NCI-H2081 (cell line): ENCODE data around the gene AGO3.
"Not testable (repeated sequence)": the region's sequence is repeated elsewhere in the genome, so short reads cannot be mapped to it uniquely, and the experiment has no call there.

Source experiments
- DNase-seq, 2 experiments: peaks; one replicate each; lab custom pipeline; 2025; lab: John Stamatoyannopoulos, UW

AGO3 gene

GRCh38 chr1:35930593-35931445 lies at the start of gene AGO3:
AGO3 (plus strand) TSS chr1:35931105; CDS start chr1:35931427, 322 bp downstream.
- DNase-seq = peak; percentile 96 to 97

GRCh38 chr1:35881850-35882273 lies 49.0 kb upstream of the AGO3 start:
- DNase-seq = no peak

- DNase-seq = no peak
Observed at GRCh38 chr1:35882586-35882944, 48.3 kb upstream of the AGO3 start.

- peak; percentile 96 to 97 for DNase-seq
Observed at GRCh38 chr1:35882945-35883634, 47.8 kb upstream of the AGO3 start, which contains the start of gene AGO1. AGO1 (plus strand) TSS chr1:35883209; CDS start chr1:35883422, 213 bp downstream.

GRCh38 chr1:35883635-35884101 lies 47.2 kb upstream of the AGO3 start:
- peak; percentile 73 to 83 for DNase-seq

GRCh38 chr1:35884934-35885333 lies 46.0 kb upstream of the AGO3 start:
- no peak for DNase-seq

- DNase-seq = no peak
Observed at GRCh38 chr1:35885961-35886558, 44.8 kb upstream of the AGO3 start.

- DNase-seq = peak; percentile 12 to 40
Observed at GRCh38 chr1:35886577-35887431, 44.1 kb upstream of the AGO3 start.

GRCh38 chr1:35887508-35887907 lies 43.4 kb upstream of the AGO3 start:
- no peak for DNase-seq

GRCh38 chr1:35888255-35888654 lies 42.6 kb upstream of the AGO3 start:
- no peak for DNase-seq

GRCh38 chr1:35888981-35889380 lies 41.9 kb upstream of the AGO3 start:
- DNase-seq = not testable (repeated sequence)

GRCh38 chr1:35893051-35893879 lies 37.6 kb upstream of the AGO3 start:
- DNase-seq = no peak

- DNase-seq = no peak
Observed at GRCh38 chr1:35894183-35894582, 36.7 kb upstream of the AGO3 start.

- no peak for DNase-seq
Observed at GRCh38 chr1:35894656-35895055, 36.2 kb upstream of the AGO3 start.

GRCh38 chr1:35899941-35900340 lies 31.0 kb upstream of the AGO3 start:
- DNase-seq = no peak

GRCh38 chr1:35901235-35901634 lies 29.7 kb upstream of the AGO3 start:
- DNase-seq = no peak

- no peak for DNase-seq
Observed at GRCh38 chr1:35902671-35903070, 28.2 kb upstream of the AGO3 start.

- DNase-seq = no peak
Observed at GRCh38 chr1:35914717-35915116, 16.2 kb upstream of the AGO3 start.

- no peak for DNase-seq
Observed at GRCh38 chr1:35915693-35916092, 15.2 kb upstream of the AGO3 start.

- no peak for DNase-seq
Observed at GRCh38 chr1:35923791-35924221, 7.1 kb upstream of the AGO3 start.

GRCh38 chr1:35924838-35925237 lies 6.1 kb upstream of the AGO3 start:
- DNase-seq = no peak
